WTC11 (cell line): ENCODE data around the gene TNS2. TPM values are rescaled to one million over a fixed set of nuclear protein-coding genes. Genes with fewer than 3 reads are reported as not detected.

Experiments
- ATAC-seq: fragments of 200-7000 bp; cut with Tn5 transposase; 2 replicates; pipeline ENCODE4 v1.10.0; 2021; ENCODE audit warnings: mild to moderate bottlenecking, moderate library complexity
- CTCF ChIA-PET: fragments of 300-600 bp; sonication (Branson Sonifier 250); formaldehyde crosslinking; loops from one replicate; lab custom pipeline; 2021; ENCODE audit warnings: antibody characterized with exemption; lab: Charles Lee
- POLR2A ChIA-PET: fragments of 350-600 bp; sonication (Branson Sonifier 250); formaldehyde crosslinking; loops from one replicate; lab custom pipeline; 2021; ENCODE audit warnings: antibody characterized with exemption; lab: Charles Lee
- DNase-seq: peaks from one replicate; pipeline ENCODE4 v3.0.0; 2021; ENCODE audit warnings: low spot score
- H3K27ac Mint-ChIP-seq: 2 replicates; pipeline ENCODE4 v1.8.0; 2021; ENCODE audit warnings: mixed read lengths
- H3K27me3 Mint-ChIP-seq: 2 replicates; pipeline ENCODE4 v1.8.0; 2021; ENCODE audit warnings: low read depth, mild to moderate bottlenecking, moderate library complexity, mixed read lengths
- H3K36me3 Mint-ChIP-seq: 2 replicates; pipeline ENCODE4 v1.8.0; 2021; ENCODE audit warnings: mixed read lengths
- H3K4me1 Mint-ChIP-seq: 2 replicates; pipeline ENCODE4 v1.8.0; 2022; ENCODE audit warnings: mixed read lengths
- H3K4me3 Mint-ChIP-seq: 2 replicates; pipeline ENCODE4 v1.8.0; 2021; ENCODE audit warnings: mild to moderate bottlenecking, moderate library complexity, mixed read lengths
- H3K9me3 Mint-ChIP-seq: 2 replicates; pipeline ENCODE4 v1.8.0; 2021; ENCODE audit warnings: mixed read lengths
- CREM ChIP-seq: sonication (generic); formaldehyde crosslinking; IDR thresholded peaks from 2 replicates; pipeline ENCODE4 v1.8.1; 2022; ENCODE audit warnings: mild to moderate bottlenecking, missing genetic modification reagents, moderate library complexity
- FOXK1 ChIP-seq: sonication (generic); formaldehyde crosslinking; IDR thresholded peaks from 2 replicates; pipeline ENCODE4 v1.8.0; 2022; ENCODE audit warnings: mild to moderate bottlenecking, moderate library complexity, missing genetic modification reagents
- JUN ChIP-seq: sonication (generic); formaldehyde crosslinking; IDR thresholded peaks from 2 replicates; pipeline ENCODE4 v1.8.0; 2023; ENCODE audit warnings: mild to moderate bottlenecking, missing genetic modification reagents
- NFE2L1 ChIP-seq: sonication (generic); formaldehyde crosslinking; IDR thresholded peaks from 2 replicates; pipeline ENCODE4 v1.8.1; 2023; ENCODE audit warnings: missing genetic modification reagents
- OVOL2 ChIP-seq: fragments of 250-450 bp; sonication (Bioruptor Pico); IDR thresholded peaks from 2 replicates; pipeline ENCODE4 v1.9.0; 2021; ENCODE audit warnings: mild to moderate bottlenecking, borderline replicate concordance
- SOX15 ChIP-seq: fragments of 250-450 bp; sonication (Bioruptor Pico); IDR thresholded peaks from 2 replicates; pipeline ENCODE4 v1.9.0; 2021; ENCODE audit warnings: mild to moderate bottlenecking
- TCF7 ChIP-seq: sonication (generic); formaldehyde crosslinking; IDR thresholded peaks from 2 replicates; pipeline ENCODE4 v1.8.0; 2022; ENCODE audit warnings: mild to moderate bottlenecking, low read depth, missing genetic modification reagents, moderate library complexity
- ZNF121 ChIP-seq: sonication (generic); formaldehyde crosslinking; IDR thresholded peaks from 2 replicates; pipeline ENCODE4 v1.8.0; 2023; ENCODE audit warnings: missing genetic modification reagents
- ZNF138 ChIP-seq: sonication (generic); formaldehyde crosslinking; conservative IDR thresholded peaks from 2 replicates; pipeline ENCODE4 v1.8.1; 2022; ENCODE audit warnings: mild to moderate bottlenecking, moderate library complexity, missing genetic modification reagents
- ZNF232 ChIP-seq: sonication (generic); formaldehyde crosslinking; IDR thresholded peaks from 2 replicates; pipeline ENCODE4 v1.8.0; 2022; ENCODE audit warnings: mild to moderate bottlenecking, missing genetic modification reagents
- ZNF671 ChIP-seq: fragments of 250-450 bp; sonication (Bioruptor Pico); IDR thresholded peaks from 2 replicates; pipeline ENCODE4 v1.8.0; 2021; ENCODE audit warnings: mild to moderate bottlenecking
- total RNA-seq: library from RNA; stranded (reverse); gene quantifications from 3 replicates; pipeline ENCODE4 v1.2.3, GENCODE V29; 2021
- TF ChIP-seq, protein P1 (sequence below): fragments of 250-450 bp; sonication (Bioruptor Pico); IDR thresholded peaks from 2 replicates; pipeline ENCODE4 v1.9.0; 2021; ENCODE audit warnings: mild to moderate bottlenecking
- TF ChIP-seq, protein P2 (sequence below): sonication (generic); formaldehyde crosslinking; IDR thresholded peaks from 2 replicates; pipeline ENCODE4 v1.8.0; 2023; ENCODE audit warnings: missing genetic modification reagents, mild to moderate bottlenecking, borderline replicate concordance
- TF ChIP-seq, protein P3 (sequence below): sonication (generic); formaldehyde crosslinking; IDR thresholded peaks from 2 replicates; pipeline ENCODE4 v1.8.1; 2022; ENCODE audit warnings: mild to moderate bottlenecking, missing genetic modification reagents, moderate library complexity, borderline replicate concordance
- TF ChIP-seq, protein P4 (sequence below): sonication (generic); formaldehyde crosslinking; IDR thresholded peaks from 2 replicates; pipeline ENCODE4 v1.8.1; 2023; ENCODE audit warnings: mild to moderate bottlenecking, moderate library complexity, missing genetic modification reagents

The TNS2 gene
- total RNA-seq, 1 experiment from 2014 or later, result 7.7 TPM

DNA sequence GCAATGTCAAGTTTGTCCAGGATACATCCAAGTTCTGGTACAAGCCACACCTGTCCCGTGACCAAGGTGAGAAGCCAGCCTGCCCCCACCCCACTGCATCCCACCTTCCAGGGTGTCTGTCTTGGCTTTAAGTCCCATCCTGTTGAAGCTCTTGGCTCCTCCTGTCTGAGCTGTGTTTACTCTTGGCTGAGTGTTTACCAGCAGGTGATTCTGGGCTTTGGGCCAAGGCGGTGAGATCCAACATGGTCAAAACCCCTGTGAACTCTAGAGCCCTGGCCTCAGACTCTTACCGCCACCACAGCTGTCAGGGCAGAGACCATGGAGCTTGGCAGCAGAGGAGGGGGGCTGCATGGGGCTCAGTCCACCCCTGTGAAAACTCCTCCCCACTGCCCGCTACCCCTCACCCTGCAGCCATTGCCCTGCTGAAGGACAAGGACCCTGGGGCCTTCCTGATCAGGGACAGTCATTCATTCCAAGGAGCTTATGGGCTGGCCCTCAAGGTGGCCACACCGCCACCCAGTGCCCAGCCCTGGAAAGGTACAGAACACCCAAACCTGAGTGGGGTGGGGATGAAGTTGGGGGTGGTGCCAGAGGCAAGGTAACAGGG is 11.6 kb downstream of the TNS2 start:
- H3K4me3 Mint-ChIP-seq, result no peak overlapping the region
- ATAC-seq, result peak; percentile 76
- no peaks in the 10 kb centered on the region for H3K9me3 Mint-ChIP-seq
- DNase-seq, result peak; percentile 57
- POLR2A ChIA-PET, result interaction anchor here (1.3 kb wide), 1 partner anchor 17 kb away, joined by 3 read pairs; the partner anchor contains the start of gene SPRYD3
- H3K27me3 Mint-ChIP-seq, result peaks cover 58% of the 10 kb centered on the region
- H3K4me1 Mint-ChIP-seq, result peaks cover 7% of the 10 kb centered on the region
- H3K36me3 Mint-ChIP-seq, result no peaks in the 10 kb centered on the region
- H3K27ac Mint-ChIP-seq, result no peak overlapping the region
- TF ChIP-seq ZNF121 (CRISPR knock-in tag), result 0 out of 2 replicates have a peak, but pooled peaks have one; percentile 54
- TF ChIP-seq, protein P1, sequence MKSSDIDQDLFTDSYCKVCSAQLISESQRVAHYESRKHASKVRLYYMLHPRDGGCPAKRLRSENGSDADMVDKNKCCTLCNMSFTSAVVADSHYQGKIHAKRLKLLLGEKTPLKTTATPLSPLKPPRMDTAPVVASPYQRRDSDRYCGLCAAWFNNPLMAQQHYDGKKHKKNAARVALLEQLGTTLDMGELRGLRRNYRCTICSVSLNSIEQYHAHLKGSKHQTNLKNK (CRISPR knock-in tag), result no peak
- CTCF ChIA-PET, result interaction anchor here (0.7 to 11.2 kb wide), 19 partner anchors 6 to 260 kb away, joined by 3 to 474 read pairs (median 6); partner anchors contain the start of genes AAAS, IGFBP6, PFDN5 and SOAT2

DNA sequence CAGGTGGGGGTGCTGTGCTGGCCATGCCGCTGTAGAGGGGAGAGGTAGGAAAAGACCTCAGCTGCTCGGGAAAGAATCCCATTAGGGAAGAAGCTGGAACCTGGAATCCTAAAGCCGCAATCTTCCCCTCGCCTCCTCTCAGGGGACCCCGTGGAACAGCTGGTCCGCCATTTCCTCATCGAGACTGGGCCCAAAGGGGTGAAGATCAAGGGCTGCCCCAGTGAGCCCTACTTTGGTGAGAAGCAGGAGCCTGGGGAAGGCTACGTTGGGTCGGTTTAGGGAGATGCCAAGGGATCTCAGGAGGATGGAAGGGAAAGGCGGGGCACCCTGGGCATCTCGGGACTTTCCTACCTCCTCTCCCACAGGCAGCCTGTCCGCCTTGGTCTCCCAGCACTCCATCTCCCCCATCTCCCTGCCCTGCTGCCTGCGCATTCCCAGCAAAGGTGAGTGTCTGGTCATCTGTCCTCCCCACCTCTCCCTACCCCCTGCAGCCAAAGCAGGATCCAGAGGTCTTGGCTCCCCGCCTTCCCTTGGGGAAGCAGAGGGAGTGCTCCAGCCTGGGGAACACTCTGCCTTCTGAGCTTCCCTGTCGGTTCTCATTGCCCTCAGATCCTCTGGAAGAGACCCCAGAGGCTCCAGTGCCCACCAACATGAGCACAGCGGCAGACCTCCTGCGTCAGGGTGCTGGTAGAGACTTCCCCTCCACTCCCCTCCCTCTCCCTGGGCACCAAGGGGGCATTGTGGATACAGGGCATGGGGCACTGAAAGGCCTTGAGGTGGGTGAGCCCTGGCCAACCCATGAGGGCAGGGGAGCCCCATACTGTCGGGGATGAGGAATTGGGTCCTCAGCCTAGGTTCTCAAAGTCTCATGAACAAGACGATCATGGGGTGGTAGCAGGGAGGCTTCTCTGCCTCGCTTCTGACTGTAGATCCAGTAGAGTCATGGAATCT is 12.4 kb downstream of the TNS2 start:
- Mint-ChIP-seq H3K36me3 (no peaks in the 10 kb centered on the region), H3K9me3 (no peaks in the 10 kb centered on the region), H3K27me3 (peaks cover 50% of the 10 kb centered on the region), H3K27ac (no peak overlapping the region), H3K4me1 (peaks cover 7% of the 10 kb centered on the region), H3K4me3 (no peak overlapping the region)
- ChIA-PET CTCF (interaction anchor here (0.7 to 11.2 kb wide), 20 partner anchors 7 to 259 kb away, joined by 3 to 474 read pairs (median 6); partner anchors contain the start of genes AAAS, IGFBP6, PFDN5 and SOAT2), POLR2A (interaction anchor here (1.3 kb wide), 1 partner anchor 17 kb away, joined by 3 read pairs; the partner anchor contains the start of gene SPRYD3)
- DNase-seq, result no peak
- ATAC-seq, result no peak
- no peak for TF ChIP-seq FOXK1

DNA sequence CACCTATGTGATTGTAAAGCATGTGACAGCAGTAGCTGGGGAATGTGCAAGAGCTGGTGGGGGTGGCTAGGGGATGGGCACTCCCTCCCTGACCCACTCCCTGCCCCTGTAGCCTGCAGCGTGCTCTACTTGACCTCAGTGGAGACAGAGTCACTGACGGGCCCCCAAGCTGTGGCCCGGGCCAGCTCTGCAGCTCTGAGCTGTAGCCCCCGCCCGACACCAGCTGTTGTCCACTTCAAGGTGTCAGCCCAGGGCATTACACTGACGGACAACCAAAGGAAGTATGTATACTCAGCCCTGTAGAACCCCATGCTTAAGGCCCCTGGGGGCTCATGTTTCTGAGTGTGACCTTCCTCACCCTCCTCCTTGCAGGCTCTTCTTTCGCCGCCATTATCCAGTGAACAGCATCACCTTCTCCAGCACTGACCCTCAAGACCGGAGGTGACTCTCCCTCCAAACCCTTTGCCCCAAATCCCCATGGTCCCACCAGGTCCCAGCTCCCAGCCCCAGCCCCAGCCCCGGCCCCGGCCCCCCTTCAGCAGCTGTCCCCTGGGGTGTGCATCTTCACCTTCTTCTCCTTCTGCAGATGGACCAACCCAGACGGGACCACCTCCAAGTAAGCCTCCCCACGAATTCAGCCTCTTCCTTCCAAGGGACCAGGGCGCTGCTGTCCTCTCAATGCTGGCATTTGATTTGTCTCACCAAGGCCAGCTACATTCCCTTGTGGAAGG is 13.3 kb downstream of the TNS2 start:
- Mint-ChIP-seq H3K4me1 (peaks cover 7% of the 10 kb centered on the region), H3K36me3 (no peaks in the 10 kb centered on the region), H3K9me3 (no peaks in the 10 kb centered on the region), H3K27me3 (peaks cover 41% of the 10 kb centered on the region), H3K4me3 (no peak overlapping the region), H3K27ac (no peak overlapping the region)
- TF ChIP-seq JUN (CRISPR knock-in tag), result no peak
- no peak for TF ChIP-seq ZNF138 (CRISPR knock-in tag)
- TF ChIP-seq TCF7, result no peak
- no peak for TF ChIP-seq OVOL2
- no peak for TF ChIP-seq CREM (CRISPR knock-in tag)
- CTCF ChIA-PET, result interaction anchor here (1.0 to 11.2 kb wide), 8 partner anchors 8 to 135 kb away, joined by 3 to 474 read pairs (median 15); partner anchors contain the start of genes IGFBP6, SOAT2 and TNS2
- POLR2A ChIA-PET, result interaction anchor here (0.5 to 1.3 kb wide), 2 partner anchors 9 to 16 kb away, joined by 3 read pairs; partner anchors contain the start of gene SPRYD3
- DNase-seq (peak; percentile 9), ATAC-seq (no peak)

DNA sequence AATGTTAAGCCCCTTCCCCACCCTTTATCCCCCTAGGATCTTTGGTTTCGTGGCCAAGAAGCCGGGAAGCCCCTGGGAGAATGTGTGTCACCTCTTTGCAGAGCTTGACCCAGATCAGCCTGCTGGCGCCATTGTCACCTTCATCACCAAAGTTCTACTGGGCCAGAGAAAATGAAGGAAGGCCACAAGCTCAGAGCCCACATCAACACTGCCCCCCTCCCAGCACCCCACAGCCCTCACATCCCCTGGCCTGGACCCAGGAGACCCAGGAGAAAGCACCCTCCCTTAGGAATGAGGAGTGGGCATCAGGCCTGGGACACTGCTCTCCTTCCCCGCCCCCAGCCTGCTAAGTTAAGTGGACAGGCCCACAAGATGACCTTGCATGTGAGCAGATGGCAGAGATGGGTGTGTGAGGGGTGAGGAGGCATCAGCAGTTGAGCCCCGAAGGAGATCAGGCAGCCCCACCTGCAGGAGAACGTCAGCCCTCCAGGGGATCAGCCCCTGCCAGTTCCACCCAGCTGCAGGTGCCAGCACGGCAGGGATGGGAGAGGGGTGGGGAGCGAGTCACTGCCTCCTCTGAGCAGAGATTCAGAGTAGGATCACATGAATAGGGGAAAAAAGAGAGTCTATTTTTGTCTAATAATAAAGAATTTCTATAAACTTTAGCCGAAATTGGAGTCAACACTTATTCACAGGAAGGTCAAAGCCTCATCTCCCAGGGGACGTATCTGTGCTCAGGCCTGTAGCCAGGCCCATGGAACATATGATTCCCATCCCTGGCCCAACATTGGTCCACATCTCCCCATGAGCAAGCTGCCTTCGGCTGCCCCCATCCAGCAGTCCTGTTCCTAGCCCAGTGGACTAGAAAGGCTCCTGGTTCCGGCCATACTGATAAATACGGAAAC is 14.1 kb downstream of the TNS2 start:
- Mint-ChIP-seq H3K36me3 (no peaks in the 10 kb centered on the region), H3K27ac (no peak overlapping the region), H3K4me3 (no peak overlapping the region), H3K27me3 (peaks cover 35% of the 10 kb centered on the region), H3K9me3 (no peaks in the 10 kb centered on the region), H3K4me1 (peaks cover 12% of the 10 kb centered on the region)
- peak; percentile 9 for DNase-seq
- ChIA-PET POLR2A (interaction anchor here (0.5 kb wide), 1 partner anchor 10 kb away, joined by 3 read pairs; no protein-coding TSS in a partner anchor), CTCF (interaction anchor here (1.1 to 11.2 kb wide), 5 partner anchors 9 to 134 kb away, joined by 3 to 474 read pairs (median 70); partner anchors contain the start of genes IGFBP6, SOAT2 and TNS2)
- ATAC-seq, result no peak
- no peak for TF ChIP-seq ZNF671 (CRISPR knock-in tag)
- TF ChIP-seq ZNF232 (CRISPR knock-in tag), result no peak
- TF ChIP-seq SOX15, result no peak
- no peak for TF ChIP-seq NFE2L1 (CRISPR knock-in tag)
- TF ChIP-seq, protein P2, sequence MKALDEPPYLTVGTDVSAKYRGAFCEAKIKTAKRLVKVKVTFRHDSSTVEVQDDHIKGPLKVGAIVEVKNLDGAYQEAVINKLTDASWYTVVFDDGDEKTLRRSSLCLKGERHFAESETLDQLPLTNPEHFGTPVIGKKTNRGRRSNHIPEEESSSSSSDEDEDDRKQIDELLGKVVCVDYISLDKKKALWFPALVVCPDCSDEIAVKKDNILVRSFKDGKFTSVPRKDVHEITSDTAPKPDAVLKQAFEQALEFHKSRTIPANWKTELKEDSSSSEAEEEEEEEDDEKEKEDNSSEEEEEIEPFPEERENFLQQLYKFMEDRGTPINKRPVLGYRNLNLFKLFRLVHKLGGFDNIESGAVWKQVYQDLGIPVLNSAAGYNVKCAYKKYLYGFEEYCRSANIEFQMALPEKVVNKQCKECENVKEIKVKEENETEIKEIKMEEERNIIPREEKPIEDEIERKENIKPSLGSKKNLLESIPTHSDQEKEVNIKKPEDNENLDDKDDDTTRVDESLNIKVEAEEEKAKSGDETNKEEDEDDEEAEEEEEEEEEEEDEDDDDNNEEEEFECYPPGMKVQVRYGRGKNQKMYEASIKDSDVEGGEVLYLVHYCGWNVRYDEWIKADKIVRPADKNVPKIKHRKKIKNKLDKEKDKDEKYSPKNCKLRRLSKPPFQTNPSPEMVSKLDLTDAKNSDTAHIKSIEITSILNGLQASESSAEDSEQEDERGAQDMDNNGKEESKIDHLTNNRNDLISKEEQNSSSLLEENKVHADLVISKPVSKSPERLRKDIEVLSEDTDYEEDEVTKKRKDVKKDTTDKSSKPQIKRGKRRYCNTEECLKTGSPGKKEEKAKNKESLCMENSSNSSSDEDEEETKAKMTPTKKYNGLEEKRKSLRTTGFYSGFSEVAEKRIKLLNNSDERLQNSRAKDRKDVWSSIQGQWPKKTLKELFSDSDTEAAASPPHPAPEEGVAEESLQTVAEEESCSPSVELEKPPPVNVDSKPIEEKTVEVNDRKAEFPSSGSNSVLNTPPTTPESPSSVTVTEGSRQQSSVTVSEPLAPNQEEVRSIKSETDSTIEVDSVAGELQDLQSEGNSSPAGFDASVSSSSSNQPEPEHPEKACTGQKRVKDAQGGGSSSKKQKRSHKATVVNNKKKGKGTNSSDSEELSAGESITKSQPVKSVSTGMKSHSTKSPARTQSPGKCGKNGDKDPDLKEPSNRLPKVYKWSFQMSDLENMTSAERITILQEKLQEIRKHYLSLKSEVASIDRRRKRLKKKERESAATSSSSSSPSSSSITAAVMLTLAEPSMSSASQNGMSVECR (CRISPR knock-in tag), result no peak
- TF ChIP-seq, protein P3, sequence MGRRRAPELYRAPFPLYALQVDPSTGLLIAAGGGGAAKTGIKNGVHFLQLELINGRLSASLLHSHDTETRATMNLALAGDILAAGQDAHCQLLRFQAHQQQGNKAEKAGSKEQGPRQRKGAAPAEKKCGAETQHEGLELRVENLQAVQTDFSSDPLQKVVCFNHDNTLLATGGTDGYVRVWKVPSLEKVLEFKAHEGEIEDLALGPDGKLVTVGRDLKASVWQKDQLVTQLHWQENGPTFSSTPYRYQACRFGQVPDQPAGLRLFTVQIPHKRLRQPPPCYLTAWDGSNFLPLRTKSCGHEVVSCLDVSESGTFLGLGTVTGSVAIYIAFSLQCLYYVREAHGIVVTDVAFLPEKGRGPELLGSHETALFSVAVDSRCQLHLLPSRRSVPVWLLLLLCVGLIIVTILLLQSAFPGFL (CRISPR knock-in tag), result no peak
- no peak for TF ChIP-seq CREM (CRISPR knock-in tag)
- TF ChIP-seq, protein P4, sequence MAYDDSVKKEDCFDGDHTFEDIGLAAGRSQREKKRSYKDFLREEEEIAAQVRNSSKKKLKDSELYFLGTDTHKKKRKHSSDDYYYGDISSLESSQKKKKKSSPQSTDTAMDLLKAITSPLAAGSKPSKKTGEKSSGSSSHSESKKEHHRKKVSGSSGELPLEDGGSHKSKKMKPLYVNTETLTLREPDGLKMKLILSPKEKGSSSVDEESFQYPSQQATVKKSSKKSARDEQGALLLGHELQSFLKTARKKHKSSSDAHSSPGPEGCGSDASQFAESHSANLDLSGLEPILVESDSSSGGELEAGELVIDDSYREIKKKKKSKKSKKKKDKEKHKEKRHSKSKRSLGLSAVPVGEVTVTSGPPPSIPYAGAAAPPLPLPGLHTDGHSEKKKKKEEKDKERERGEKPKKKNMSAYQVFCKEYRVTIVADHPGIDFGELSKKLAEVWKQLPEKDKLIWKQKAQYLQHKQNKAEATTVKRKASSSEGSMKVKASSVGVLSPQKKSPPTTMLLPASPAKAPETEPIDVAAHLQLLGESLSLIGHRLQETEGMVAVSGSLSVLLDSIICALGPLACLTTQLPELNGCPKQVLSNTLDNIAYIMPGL (CRISPR knock-in tag), result no peak
